HG03432 (cell line): Measurements from ENCODE around the gene PRPH.
"Not testable (repeated sequence)": the region's sequence is repeated elsewhere in the genome, so short reads cannot be mapped to it uniquely, and the experiment has no call there.

Experiments used
- ATAC-seq: cut with Tn5 transposase; IDR thresholded peaks from one replicate; pipeline ENCODE4 v1.9.1; 2021; ENCODE audit warnings: mild to moderate bottlenecking, moderate library complexity; ENCODE audit not compliant: unreplicated experiment

Gene PRPH

GRCh38 chr12:49298160-49298559 lies 3.2 kb downstream of the PRPH start:
- ATAC-seq, result no peak

- no peak for ATAC-seq
These were observed 6.8 kb downstream of the PRPH start for GRCh38 chr12:49301760-49302159.

- ATAC-seq, result no peak
These were observed 9.2 kb downstream of the PRPH start for GRCh38 chr12:49304161-49304560.

GRCh38 chr12:49305762-49306510 lies 11.0 kb downstream of the PRPH start:
- no peak for ATAC-seq

- no peak for ATAC-seq
These were observed 14.4 kb downstream of the PRPH start for GRCh38 chr12:49309386-49309785.

GRCh38 chr12:49310451-49311000 lies 15.6 kb downstream of the PRPH start:
- ATAC-seq, result not testable (repeated sequence)

GRCh38 chr12:49314811-49315210 lies 19.9 kb downstream of the PRPH start:
- ATAC-seq, result no peak

- not testable (repeated sequence) for ATAC-seq
These were observed 22.2 kb downstream of the PRPH start for GRCh38 chr12:49317118-49317517.

GRCh38 chr12:49320411-49321103 lies 25.6 kb downstream of the PRPH start:
- ATAC-seq, result not testable (repeated sequence)

GRCh38 chr12:49322367-49322707 lies 27.4 kb downstream of the PRPH start:
- no peak for ATAC-seq

GRCh38 chr12:49322708-49323523 lies 28.0 kb downstream of the PRPH start, which contains the start of gene TROAP:
TSS of gene TROAP (plus strand) at chr12:49323255. CDS start at chr12:49323609, 354 bp downstream.
- ATAC-seq, result peak; percentile 99

GRCh38 chr12:49323524-49324097 lies 28.7 kb downstream of the PRPH start:
- ATAC-seq, result no peak

GRCh38 chr12:49325606-49326005 lies 30.7 kb downstream of the PRPH start:
- no peak for ATAC-seq

GRCh38 chr12:49327368-49327767 lies 32.4 kb downstream of the PRPH start:
- no peak for ATAC-seq

GRCh38 chr12:49327887-49328286 lies 32.9 kb downstream of the PRPH start:
- no peak for ATAC-seq

GRCh38 chr12:49328816-49329215 lies 33.9 kb downstream of the PRPH start:
- ATAC-seq, result no peak

GRCh38 chr12:49330032-49330619 lies 35.2 kb downstream of the PRPH start:
- no peak for ATAC-seq

- no peak for ATAC-seq
These were observed 35.9 kb downstream of the PRPH start for GRCh38 chr12:49330631-49331379.

GRCh38 chr12:49331380-49332222 lies 36.7 kb downstream of the PRPH start:
- ATAC-seq, result no peak
